Measurements from ENCODE around the gene ATG13. TPM values are rescaled to one million over a fixed set of nuclear protein-coding genes. Genes with fewer than 3 reads are reported as not detected.

ATG13 gene
- polyA plus RNA-seq, 1 of the 3 experiments (the other 2 are of a cell fraction) = 39.4 TPM

- CTCF ChIA-PET = interaction anchor here (0.7 to 0.8 kb wide), 2 partner anchors 43 to 120 kb away, joined by 3 read pairs; no protein-coding TSS in a partner anchor
- Histone ChIP-seq H3K27ac (ENCODE audit: low read depth in 2 of 2, low read length in 1 of 2) (peak overlapping the region; percentile 87 to 97), H3K36me3 (replicated peaks in 1 of 2; ENCODE audit: control insufficient read depth in 1 of 2, insufficient read depth in 2 of 2, low read length in 1 of 2) (peaks cover 26 to 44% of the 10 kb centered on the region in 2 experiments), H3K9me2 (no peaks in the 10 kb centered on the region), H3K9ac (peak overlapping the region; percentile 68), H4K20me1 (ENCODE audit: insufficient read depth) (no peaks in the 10 kb centered on the region), H3K4me3 (ENCODE audit: low read depth in 2 of 2, low read length in 1 of 2) (0 out of 4 replicates have a peak overlapping the region, but pooled peaks of 1 of the 2 experiments have one; percentile 0), H3K4me2 (peak overlapping the region; percentile 65), H2AFZ (ENCODE audit: low read depth) (0 out of 2 replicates have a peak overlapping the region, but pooled peaks have one; percentile 26), H3K4me1 (ENCODE audit: control insufficient read depth in 1 of 2, insufficient read depth in 2 of 2, low read depth in 1 of 2, low read length in 1 of 2) (peaks cover 3 to 25% of the 10 kb centered on the region in 2 experiments; a peak in 3 of 4 replicates), H3F3A (replicated peaks; ENCODE audit: insufficient read depth) (peaks cover 30% of the 10 kb centered on the region), H3K79me2 (ENCODE audit: insufficient read depth) (no peaks in the 10 kb centered on the region), H3K9me3 (no peaks in the 10 kb centered on the region), H3K27me3 (ENCODE audit: insufficient read depth) (no peaks in the 10 kb centered on the region)
- peak; percentile 49 for DNase-seq
- 17% methylated on average over 2 of the region's 2 CpGs for WGBS (ENCODE audit: low lambda C conversion rate)
- POLR2A ChIA-PET = interaction anchor here (1.3 kb wide), 1 partner anchor 29 kb away, joined by 4 read pairs; no protein-coding TSS in a partner anchor
- TF ChIP-seq JUND (IDR thresholded peaks at IDR 0.05) (peak; percentile 79), CHD2 (IDR thresholded peaks at IDR 0.05; ENCODE audit: low read length, partially characterized antibody) (no peak), POLR2AphosphoS5 (IDR thresholded peaks at IDR 0.05; ENCODE audit: low read depth, low read length) (peak; percentile 57; the same call in 1 of the 2 replicates), GATA2 (CRISPR knock-in tag; IDR thresholded peaks at IDR 0.05) (peak; percentile 20; the same call in 1 of the 2 replicates), IRF3 (IDR thresholded peaks at IDR 0.05; ENCODE audit: low read depth, low read length) (no peak), RFX5 (IDR thresholded peaks at IDR 0.05; ENCODE audit: low read length) (no peak), RAD21 (IDR thresholded peaks at IDR 0.05; ENCODE audit: low read length) (no peak), ZBTB33 (IDR thresholded peaks at IDR 0.05; ENCODE audit: borderline replicate concordance, low read depth) (0 out of 2 replicates have a peak, but pooled peaks have one; percentile 46), TEAD4 (IDR thresholded peaks at IDR 0.05; ENCODE audit: borderline replicate concordance, insufficient read depth) (peak; percentile 87), RXRA (IDR thresholded peaks at IDR 0.05; ENCODE audit: borderline replicate concordance, low read depth) (peak; percentile 69; the same call in 1 of the 2 replicates), SIN3A (IDR thresholded peaks at IDR 0.05; ENCODE audit: borderline replicate concordance, low read depth, low read length) (0 out of 2 replicates have a peak, but pooled peaks have one; percentile 24), TAF1 (IDR thresholded peaks at IDR 0.05; ENCODE audit: borderline replicate concordance, low read depth, low read length) (peak; percentile 42; the same call in 1 of the 2 replicates), REST (IDR thresholded peaks at IDR 0.05; ENCODE audit: low read depth, low read length) (no peak), USF2 (IDR thresholded peaks at IDR 0.05; ENCODE audit: borderline replicate concordance, low read depth, low read length) (no peak), EP300 (IDR thresholded peaks at IDR 0.05; ENCODE audit: borderline replicate concordance in 1 of 2, low read depth in 1 of 2, low read length in 1 of 2) (peak; percentile 44 to 68; a peak in 3 of 4 replicates), TCF12 (IDR thresholded peaks at IDR 0.05) (peak; percentile 77), NFIC (IDR thresholded peaks at IDR 0.05; ENCODE audit: borderline replicate concordance) (peak; percentile 74), USF1 (IDR thresholded peaks at IDR 0.05; ENCODE audit: borderline replicate concordance, low read depth) (0 out of 2 replicates have a peak, but pooled peaks have one; percentile 13), MAX (IDR thresholded peaks at IDR 0.05; ENCODE audit: low read depth) (peak; percentile 20; the same call in 1 of the 2 replicates), FOXM1 (IDR thresholded peaks at IDR 0.05; ENCODE audit: low read depth) (0 out of 2 replicates have a peak, but pooled peaks have one; percentile 32), YY1 (IDR thresholded peaks at IDR 0.05; ENCODE audit: low read depth) (no peak), FOSL2 (IDR thresholded peaks at IDR 0.05; ENCODE audit: borderline replicate concordance, low read depth) (peak; percentile 71; the same call in 1 of the 2 replicates), MXI1 (IDR thresholded peaks at IDR 0.05; ENCODE audit: low read depth, low read length) (0 out of 2 replicates have a peak, but pooled peaks have one; percentile 15)
These were observed 31.9 kb downstream of the ATG13 start for GRCh38 chr11:46649180-46649738.

Data from SK-N-SH (cell line).